Measurements from ENCODE around the gene TP73. TPM values are rescaled to one million over a fixed set of nuclear protein-coding genes. Genes with fewer than 3 reads are reported as not detected.

Gene TP73
- total RNA-seq, 2 donors from 2014 or later = 0.29 to 0.42 TPM

- H3K9ac ChIP-seq (ENCODE audit: low read depth in 2 of 2, low read length in 2 of 2) = no peak overlapping the region
Observed at GRCh38 chr1:3668585-3669300, 16.4 kb downstream of the TP73 start.

GRCh38 chr1:3669421-3669821 is 17.1 kb downstream of the TP73 start:
- no peaks in the 10 kb centered on the region for H3K9me3 ChIP-seq
- no peak overlapping the region for H3K27ac ChIP-seq
- H3K9ac ChIP-seq (ENCODE audit: low read depth in 2 of 2, low read length in 2 of 2) = no peak overlapping the region
- H3K27me3 ChIP-seq = no peaks in the 10 kb centered on the region
- intact Hi-C loops (cut with DNase I) = no loop called here
- no peak for DNase-seq
- H3K36me3 ChIP-seq = no peaks in the 10 kb centered on the region
- H3K4me3 ChIP-seq = no peak overlapping the region
- H3K4me1 ChIP-seq = no peaks in the 10 kb centered on the region
- TF ChIP-seq CTCF (IDR thresholded peaks at IDR 0.05) = no peak

More at GRCh38 chr1:3668585-3669300, 16.4 kb downstream of the TP73 start:
- peak; percentile 88 for DNase-seq
- H3K4me3 ChIP-seq = no peak overlapping the region
- no peaks in the 10 kb centered on the region for H3K36me3 ChIP-seq
- H3K27me3 ChIP-seq = no peaks in the 10 kb centered on the region
- intact Hi-C loops (cut with DNase I) = no loop called here
- no peaks in the 10 kb centered on the region for H3K4me1 ChIP-seq
- no peak overlapping the region for H3K27ac ChIP-seq
- H3K9me3 ChIP-seq = no peaks in the 10 kb centered on the region
- no peak for TF ChIP-seq CTCF (IDR thresholded peaks at IDR 0.05)

- no peaks in the 10 kb centered on the region for H3K36me3 ChIP-seq
- no peaks in the 10 kb centered on the region for H3K4me1 ChIP-seq
- no peaks in the 10 kb centered on the region for H3K9me3 ChIP-seq
- intact Hi-C loops (cut with DNase I) = no loop called here
- H3K27me3 ChIP-seq = no peaks in the 10 kb centered on the region
- TF ChIP-seq CTCF (IDR thresholded peaks at IDR 0.05) = no peak
- no peak overlapping the region for H3K9ac ChIP-seq (ENCODE audit: low read depth in 2 of 2, low read length in 2 of 2)
- no peak overlapping the region for H3K27ac ChIP-seq
- DNase-seq = no peak
- no peak overlapping the region for H3K4me3 ChIP-seq
Observed at GRCh38 chr1:3669971-3670431, 17.7 kb downstream of the TP73 start.

GRCh38 chr1:3670823-3671265 is 18.5 kb downstream of the TP73 start:
- TF ChIP-seq CTCF (IDR thresholded peaks at IDR 0.05) = no peak
- DNase-seq = no peak

GRCh38 chr1:3671371-3672180 is 19.3 kb downstream of the TP73 start:
- no peak for DNase-seq

More at GRCh38 chr1:3670823-3671265, 18.5 kb downstream of the TP73 start:
- no peaks in the 10 kb centered on the region for H3K36me3 ChIP-seq
- intact Hi-C loops (cut with DNase I) = no loop called here
- no peak overlapping the region for H3K4me3 ChIP-seq
- no peaks in the 10 kb centered on the region for H3K9me3 ChIP-seq
- no peak overlapping the region for H3K9ac ChIP-seq (ENCODE audit: low read depth in 2 of 2, low read length in 2 of 2)
- no peaks in the 10 kb centered on the region for H3K27me3 ChIP-seq
- H3K4me1 ChIP-seq = no peaks in the 10 kb centered on the region
- H3K27ac ChIP-seq = no peak overlapping the region

More at GRCh38 chr1:3671371-3672180, 19.3 kb downstream of the TP73 start:
- no peaks in the 10 kb centered on the region for H3K27me3 ChIP-seq
- no peaks in the 10 kb centered on the region for H3K9me3 ChIP-seq
- H3K27ac ChIP-seq = no peak overlapping the region
- TF ChIP-seq CTCF (IDR thresholded peaks at IDR 0.05) = no peak
- H3K4me3 ChIP-seq = no peak overlapping the region
- H3K36me3 ChIP-seq = no peaks in the 10 kb centered on the region
- intact Hi-C loops (cut with DNase I) = no loop called here
- H3K9ac ChIP-seq (ENCODE audit: low read depth in 2 of 2, low read length in 2 of 2) = no peak overlapping the region
- no peaks in the 10 kb centered on the region for H3K4me1 ChIP-seq

Measured in colonic mucosa (tissue), 4 donors.